GM18502 (cell line): ENCODE data around the gene ATXN10.
"Not testable (repeated sequence)": the region's sequence is repeated elsewhere in the genome, so short reads cannot be mapped to it uniquely, and the experiment has no call there.

Experiments used
- ATAC-seq: cut with Tn5 transposase; IDR thresholded peaks from one replicate; pipeline ENCODE4 v1.9.1; 2021; ENCODE audit warnings: mild to moderate bottlenecking; ENCODE audit not compliant: unreplicated experiment, poor library complexity

The ATXN10 gene

DNA sequence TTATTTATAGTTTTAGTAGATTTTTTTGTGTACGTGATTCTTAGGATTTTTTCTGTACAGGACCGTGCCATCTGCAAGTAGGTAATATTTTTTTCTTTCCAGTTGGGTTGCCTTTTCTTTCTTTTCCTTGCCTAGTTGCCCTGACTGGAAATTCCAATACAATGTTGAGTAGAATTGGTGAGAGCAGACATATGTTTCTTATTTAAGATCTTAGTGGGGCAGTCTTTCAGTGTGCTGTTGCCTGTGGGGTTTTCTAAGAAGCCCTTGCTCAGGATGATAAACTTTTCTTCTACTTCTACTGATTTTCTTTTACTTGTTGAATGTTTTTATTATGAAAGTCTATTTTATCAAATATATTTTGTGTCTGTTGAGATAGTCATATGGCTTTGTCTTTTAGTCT, 33.0 kb downstream of the ATXN10 start:
- ATAC-seq = no peak

GRCh38 chr22:45707605-45708004, 36.0 kb downstream of the ATXN10 start:
- no peak for ATAC-seq

GRCh38 chr22:45708145-45708544, 36.5 kb downstream of the ATXN10 start:
- ATAC-seq = no peak

- no peak for ATAC-seq
Observed at GRCh38 chr22:45709060-45709739, 37.6 kb downstream of the ATXN10 start.

DNA sequence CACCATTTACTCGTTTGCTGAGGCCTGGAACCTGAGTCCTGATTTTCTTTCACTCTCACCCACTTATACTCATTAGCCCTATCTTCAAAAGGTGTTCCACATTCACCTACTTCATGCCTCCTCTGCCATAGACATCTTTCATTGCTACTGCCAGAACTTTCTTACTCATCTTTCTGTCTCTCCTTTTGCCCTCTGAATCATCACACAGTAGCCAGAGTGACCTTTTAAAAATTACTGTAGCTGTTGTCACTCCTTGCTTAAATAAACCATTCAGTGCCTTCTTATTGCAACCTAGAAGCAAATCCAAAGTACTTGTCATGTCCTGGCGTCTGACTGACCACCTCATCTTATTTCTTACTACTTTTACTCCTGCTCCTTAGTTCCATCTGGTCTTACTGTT, 38.2 kb downstream of the ATXN10 start:
- ATAC-seq = no peak

DNA sequence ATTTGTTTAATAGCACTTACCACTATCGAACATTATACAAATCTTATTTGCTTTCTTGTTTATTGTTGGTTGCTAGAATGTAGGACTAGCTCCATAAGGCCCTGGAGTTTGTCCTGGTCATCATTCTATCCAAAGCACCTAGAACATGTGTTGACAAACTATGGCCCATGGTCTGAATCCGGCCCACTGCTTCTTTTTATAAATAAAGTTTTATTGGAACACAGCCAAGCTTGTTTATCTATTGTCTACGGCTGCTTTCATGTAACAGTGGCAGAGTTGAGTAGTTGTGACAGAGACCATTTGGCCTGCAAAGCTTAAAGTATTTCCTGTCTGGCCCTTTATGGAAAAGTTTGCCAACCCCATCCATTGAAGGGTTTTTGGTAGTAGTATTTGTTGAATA, 38.8 kb downstream of the ATXN10 start:
- ATAC-seq = no peak

- ATAC-seq = not testable (repeated sequence)
Observed at GRCh38 chr22:45714390-45714789, 42.8 kb downstream of the ATXN10 start.

- ATAC-seq = no peak
Observed at GRCh38 chr22:45717789-45718188, 46.2 kb downstream of the ATXN10 start.

- no peak for ATAC-seq
Observed at GRCh38 chr22:45718391-45718790, 46.8 kb downstream of the ATXN10 start.

- ATAC-seq = no peak
Observed at GRCh38 chr22:45720839-45721378, 49.3 kb downstream of the ATXN10 start.

- ATAC-seq = no peak
Observed at GRCh38 chr22:45722006-45722405, 50.4 kb downstream of the ATXN10 start.

- no peak for ATAC-seq
Observed at GRCh38 chr22:45726081-45726480, 54.4 kb downstream of the ATXN10 start.

GRCh38 chr22:45731041-45731797, 59.6 kb downstream of the ATXN10 start:
- ATAC-seq = no peak

- no peak for ATAC-seq
Observed at GRCh38 chr22:45731798-45732495, 60.3 kb downstream of the ATXN10 start.

GRCh38 chr22:45735273-45735672, 63.6 kb downstream of the ATXN10 start:
- no peak for ATAC-seq

DNA sequence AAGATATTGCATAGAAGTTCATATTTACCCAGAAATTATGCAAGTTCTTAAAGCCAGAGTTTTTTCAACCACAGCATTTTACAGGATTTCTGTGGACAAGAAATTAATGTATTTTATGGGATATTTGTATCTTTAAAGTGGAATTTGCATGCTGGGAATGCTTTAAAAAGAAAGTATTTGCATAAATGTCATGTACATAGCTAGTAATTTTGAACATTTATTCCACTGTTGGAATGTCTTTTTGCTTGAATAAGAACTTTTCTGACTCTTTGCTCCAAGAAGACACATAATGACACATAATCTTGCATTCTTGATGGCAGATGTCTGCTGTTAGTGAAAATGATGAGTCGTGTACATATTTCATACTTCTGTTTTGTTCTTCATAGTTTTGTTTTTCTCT, 66.6 kb downstream of the ATXN10 start:
- no peak for ATAC-seq

- no peak for ATAC-seq
Observed at GRCh38 chr22:45740236-45740635, 68.6 kb downstream of the ATXN10 start.

DNA sequence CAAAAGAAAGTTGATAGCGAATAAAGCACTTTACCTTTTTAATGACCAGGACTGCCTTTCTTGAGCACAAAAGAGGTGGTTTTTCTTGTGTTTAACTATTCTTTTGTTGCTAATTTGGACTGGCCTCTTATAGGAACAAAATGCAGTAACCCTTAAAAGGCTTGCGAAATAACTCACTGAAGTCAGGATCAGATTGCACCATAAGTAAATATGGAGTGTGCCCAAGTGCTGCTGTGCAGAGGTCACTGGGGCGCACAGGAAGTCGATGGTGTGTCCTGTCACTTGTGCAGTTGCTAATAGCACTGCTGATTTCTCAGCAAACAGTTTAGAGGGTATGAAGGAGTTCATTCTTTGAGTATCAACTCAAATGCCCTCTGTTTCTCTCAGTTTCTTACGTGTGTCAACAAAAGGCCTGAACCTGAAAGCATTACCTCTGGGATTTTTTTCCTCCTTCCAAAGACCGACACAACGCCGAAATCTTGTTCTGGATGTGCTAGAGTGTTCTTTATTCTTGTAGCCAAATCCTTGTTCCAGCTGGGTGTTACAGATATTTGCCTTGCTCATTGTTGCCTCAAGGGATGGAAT, 71.3 kb downstream of the ATXN10 start:
- no peak for ATAC-seq

DNA sequence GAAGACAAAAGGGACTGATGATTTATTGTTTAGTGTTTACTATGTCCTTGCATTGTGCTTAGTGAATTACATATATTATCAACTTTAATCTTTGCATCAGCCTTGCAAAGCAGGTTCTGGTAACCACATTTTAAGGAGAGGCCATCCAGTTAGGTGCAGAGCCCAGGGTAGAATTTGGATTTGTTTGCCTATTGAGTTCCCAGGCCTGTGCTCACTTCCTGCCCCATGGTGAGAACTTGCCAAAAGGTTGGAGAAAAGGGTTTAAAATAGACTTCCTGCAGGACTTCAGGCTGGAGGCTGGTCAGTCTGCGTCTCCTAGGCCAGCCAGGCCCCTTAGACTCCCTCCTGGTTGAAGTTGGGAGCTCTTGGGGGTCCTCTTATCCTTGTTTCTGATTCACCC, 72.1 kb downstream of the ATXN10 start:
- ATAC-seq = no peak

DNA sequence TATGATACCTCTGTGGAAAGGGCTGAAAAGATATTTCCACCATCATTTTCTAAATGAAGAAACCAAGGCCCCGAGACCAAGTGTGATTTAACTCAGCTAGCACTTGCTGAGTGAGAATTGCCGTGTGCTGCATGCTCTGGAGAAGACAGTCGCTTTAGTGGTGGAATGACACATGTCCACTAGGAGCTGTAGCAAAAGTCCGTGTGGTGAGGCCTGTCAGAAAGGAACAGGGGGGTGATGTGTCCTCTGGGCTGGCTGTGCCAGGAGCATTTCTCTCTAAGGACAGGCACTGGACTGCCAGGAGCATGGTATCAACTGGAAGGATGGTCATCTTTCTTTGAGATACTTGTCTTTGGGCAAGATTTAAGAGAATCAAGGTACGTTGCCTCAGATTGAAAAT, 72.8 kb downstream of the ATXN10 start:
- ATAC-seq = no peak

DNA sequence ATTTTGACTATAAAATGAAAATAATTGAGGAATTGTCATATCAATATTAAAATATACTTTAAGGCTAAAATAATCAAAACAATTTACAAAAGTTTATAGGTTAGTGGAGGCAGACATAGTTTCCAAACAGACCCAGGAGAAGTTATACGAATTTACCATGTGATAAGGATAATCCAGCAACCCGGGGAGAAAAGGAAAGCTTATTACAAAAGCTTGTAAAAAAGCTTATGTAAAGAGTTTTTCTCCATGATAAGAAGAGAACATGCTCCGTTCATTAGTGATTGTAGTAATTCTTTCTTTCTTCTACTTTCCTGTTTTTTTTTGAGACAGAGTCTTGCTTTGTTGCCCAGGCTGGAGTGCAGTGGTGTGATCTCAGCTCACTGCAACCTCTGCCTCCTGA, 79.0 kb downstream of the ATXN10 start:
- ATAC-seq = no peak
